HG03196 (cell line): ENCODE measurements around the gene ZNF558.
A peak's percentile ranks its signal among the peaks of the same experiment; 100 is the strongest.

Experiments
- ATAC-seq: cut with Tn5 transposase; IDR thresholded peaks from one replicate; pipeline ENCODE4 v1.9.1; 2021; ENCODE audit not compliant: unreplicated experiment

The ZNF558 gene

GRCh38 chr19:8832132-8833021 is at the start of gene ZNF558, which contains the start of gene MBD3L1:
ZNF558 (minus strand) TSS chr19:8832304; CDS start chr19:8822659, 9,645 bp downstream.
MBD3L1 (plus strand) TSS chr19:8832377; CDS start chr19:8842679, 10,302 bp downstream.
- peak; percentile 92 for ATAC-seq

GRCh38 chr19:8881512-8881911 is 49.4 kb upstream of the ZNF558 start:
- no peak for ATAC-seq

GRCh38 chr19:8880868-8881488 is 48.9 kb upstream of the ZNF558 start:
- no peak for ATAC-seq

- no peak for ATAC-seq
These were observed 46.0 kb upstream of the ZNF558 start for GRCh38 chr19:8877854-8878705.

DNA sequence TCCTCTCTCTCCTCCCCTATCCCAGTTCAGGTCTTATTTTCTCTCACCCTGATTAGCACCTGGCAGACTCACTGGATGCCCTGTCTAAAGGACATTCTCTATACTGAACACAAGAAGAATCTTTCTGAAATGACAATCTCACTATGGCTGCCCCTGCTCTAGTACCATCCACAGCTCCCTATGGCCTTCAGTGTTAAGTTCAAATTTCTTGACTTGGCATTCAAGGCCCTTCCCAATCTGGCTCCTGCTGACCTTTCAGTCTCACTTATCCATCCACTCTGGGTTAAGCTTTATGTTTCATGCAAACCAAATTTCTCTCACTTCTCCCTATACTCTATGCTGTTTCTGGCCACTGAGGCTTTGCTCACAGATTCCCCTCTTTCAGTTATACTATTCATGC is 34.2 kb upstream of the ZNF558 start:
- ATAC-seq, result no peak

- ATAC-seq, result no peak
These were observed 26.2 kb upstream of the ZNF558 start for GRCh38 chr19:8858260-8858659.

DNA sequence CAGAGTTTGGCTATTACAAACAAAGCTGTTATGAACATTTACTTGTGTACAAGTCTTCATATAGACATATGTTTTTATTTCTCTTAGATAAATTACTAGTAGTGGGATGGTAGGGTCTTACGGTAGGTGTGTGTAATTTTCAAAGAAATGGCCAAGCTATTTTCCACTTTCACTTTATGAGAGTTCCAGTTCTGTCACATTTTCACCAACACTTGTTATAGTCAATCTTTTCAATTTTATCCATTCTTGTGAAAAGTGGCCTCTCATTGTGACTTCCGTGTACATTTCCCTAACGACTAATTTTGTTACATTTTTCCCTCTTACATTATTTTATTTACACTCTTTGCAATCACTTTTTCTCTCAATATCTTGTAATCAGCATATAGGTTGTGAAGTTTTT is 18.4 kb upstream of the ZNF558 start:
- ATAC-seq, result no peak

GRCh38 chr19:8849232-8849631 is 17.1 kb upstream of the ZNF558 start:
- ATAC-seq, result no peak

DNA sequence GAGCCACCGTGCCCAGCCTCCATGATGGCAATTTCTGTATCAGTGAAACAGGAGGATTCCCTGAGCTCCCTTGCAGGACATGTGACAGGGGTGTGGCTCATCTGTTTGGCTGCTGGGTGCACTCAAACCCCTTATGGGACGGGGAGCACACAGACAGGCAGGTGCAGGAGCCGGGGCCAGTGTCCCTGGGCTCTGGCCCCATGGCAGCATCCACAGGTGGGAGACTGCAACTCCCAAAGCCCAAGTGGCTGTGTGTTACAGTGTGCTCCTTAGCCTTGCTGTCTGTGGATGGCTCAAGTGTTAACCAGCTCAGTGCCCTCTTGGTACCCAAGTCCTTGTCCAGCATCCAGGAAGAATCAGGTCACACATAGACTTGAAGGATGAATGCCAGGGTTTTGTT is 14.7 kb upstream of the ZNF558 start:
- no peak for ATAC-seq

DNA sequence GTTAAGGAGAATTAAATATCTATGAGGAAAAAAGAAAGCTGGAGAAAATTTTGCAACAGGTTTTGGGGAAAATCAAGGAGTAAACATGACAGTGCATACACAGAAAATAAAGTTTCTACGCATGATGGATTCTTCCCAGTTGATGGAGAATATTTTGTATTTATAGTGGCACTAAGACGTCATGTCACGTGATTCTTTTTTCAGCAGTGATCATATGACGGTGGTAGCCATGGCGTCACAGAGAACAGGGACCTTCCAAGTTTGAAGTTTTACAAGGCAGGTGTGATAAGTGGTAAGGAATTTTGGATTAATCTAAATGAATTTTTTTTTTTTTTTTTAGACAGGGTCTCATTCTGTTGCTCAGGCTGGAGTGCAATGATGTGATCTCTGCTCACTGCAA is 8.6 kb upstream of the ZNF558 start:
- ATAC-seq, result no peak

GRCh38 chr19:8835877-8836276 is 3.8 kb upstream of the ZNF558 start:
- no peak for ATAC-seq

DNA sequence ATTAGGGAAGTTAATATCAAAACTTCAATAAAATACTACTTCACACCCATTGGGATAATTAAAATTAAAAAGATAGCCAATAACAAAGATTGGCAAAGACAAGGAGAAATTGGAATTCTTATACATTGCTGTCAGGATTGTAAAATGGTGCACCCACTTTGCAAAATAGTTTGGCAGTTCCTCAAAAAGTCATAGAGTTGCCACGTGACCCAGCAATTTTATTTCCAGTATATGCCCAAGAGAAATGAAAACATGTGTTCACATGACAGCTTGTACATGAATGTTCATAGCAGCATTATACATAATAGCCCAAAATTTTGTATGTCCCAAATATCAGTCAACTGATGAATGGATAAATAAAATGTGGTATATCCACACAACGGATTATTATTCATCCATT is 3.3 kb upstream of the ZNF558 start:
- no peak for ATAC-seq

- ATAC-seq, result peak; percentile 11
These were observed 322 bp downstream of the ZNF558 start for GRCh38 chr19:8831832-8832131.

GRCh38 chr19:8831373-8831772 is 731 bp downstream of the ZNF558 start:
- no peak for ATAC-seq

- ATAC-seq, result no peak
These were observed 4.8 kb downstream of the ZNF558 start for GRCh38 chr19:8827277-8827676.

GRCh38 chr19:8826371-8826770 is 5.7 kb downstream of the ZNF558 start:
- ATAC-seq, result no peak

GRCh38 chr19:8821748-8822241 is 10.3 kb downstream of the ZNF558 start:
- ATAC-seq, result no peak

DNA sequence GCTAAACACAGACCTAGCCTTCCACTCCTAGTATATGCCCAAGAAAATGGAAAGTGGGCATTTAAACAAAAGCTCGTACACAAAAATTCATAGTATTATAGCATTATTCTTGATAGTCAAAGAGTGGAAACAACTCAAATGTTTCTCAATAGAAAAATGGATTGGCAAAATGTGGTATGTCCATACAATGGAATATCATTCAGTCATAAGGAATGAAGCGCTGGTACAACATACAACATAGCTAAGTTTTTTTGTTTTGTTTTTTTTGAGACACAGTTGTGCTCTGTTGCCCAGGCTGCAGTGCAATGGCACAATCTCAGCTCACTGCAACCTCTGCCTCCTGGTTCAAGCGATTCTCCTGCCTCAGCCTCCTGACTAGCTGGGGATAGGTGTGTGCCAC is 11.9 kb downstream of the ZNF558 start:
- no peak for ATAC-seq

- ATAC-seq, result no peak
These were observed 16.3 kb downstream of the ZNF558 start for GRCh38 chr19:8815780-8816179.

GRCh38 chr19:8814176-8814575 is 17.9 kb downstream of the ZNF558 start:
- no peak for ATAC-seq
